ENCODE data around the gene PYGB. TPM values are rescaled to one million over a fixed set of nuclear protein-coding genes. Genes with fewer than 3 reads are reported as not detected.

Gene PYGB
- total RNA-seq, 1 experiment from 2014 or later: 258 TPM

DNA sequence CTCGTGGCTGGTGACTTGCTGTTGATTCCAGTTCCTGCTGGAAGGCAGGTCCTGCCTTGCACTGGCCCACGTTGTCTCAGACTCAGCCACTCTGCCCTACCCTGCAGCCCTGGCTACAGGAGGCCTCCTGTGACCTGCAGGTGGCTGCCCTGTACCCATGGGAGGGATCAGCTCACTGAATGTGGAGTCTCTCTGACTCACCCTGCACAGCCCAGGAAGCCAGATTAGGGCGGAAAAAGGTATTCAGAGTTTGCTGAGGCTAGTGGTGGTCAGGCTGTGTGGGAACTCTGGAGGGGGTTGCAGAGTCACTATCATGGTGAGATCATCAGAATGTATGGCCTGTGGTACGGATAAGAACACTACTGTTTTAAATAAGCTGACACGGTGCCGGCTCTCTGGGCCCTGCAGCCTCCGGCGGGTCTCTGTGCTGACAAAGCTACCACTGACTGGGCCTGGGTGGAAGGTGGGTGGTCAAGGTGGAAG is 24.7 kb upstream of the PYGB start:
- DNase-seq: peak; percentile 66
- TF ChIP-seq, protein P1, sequence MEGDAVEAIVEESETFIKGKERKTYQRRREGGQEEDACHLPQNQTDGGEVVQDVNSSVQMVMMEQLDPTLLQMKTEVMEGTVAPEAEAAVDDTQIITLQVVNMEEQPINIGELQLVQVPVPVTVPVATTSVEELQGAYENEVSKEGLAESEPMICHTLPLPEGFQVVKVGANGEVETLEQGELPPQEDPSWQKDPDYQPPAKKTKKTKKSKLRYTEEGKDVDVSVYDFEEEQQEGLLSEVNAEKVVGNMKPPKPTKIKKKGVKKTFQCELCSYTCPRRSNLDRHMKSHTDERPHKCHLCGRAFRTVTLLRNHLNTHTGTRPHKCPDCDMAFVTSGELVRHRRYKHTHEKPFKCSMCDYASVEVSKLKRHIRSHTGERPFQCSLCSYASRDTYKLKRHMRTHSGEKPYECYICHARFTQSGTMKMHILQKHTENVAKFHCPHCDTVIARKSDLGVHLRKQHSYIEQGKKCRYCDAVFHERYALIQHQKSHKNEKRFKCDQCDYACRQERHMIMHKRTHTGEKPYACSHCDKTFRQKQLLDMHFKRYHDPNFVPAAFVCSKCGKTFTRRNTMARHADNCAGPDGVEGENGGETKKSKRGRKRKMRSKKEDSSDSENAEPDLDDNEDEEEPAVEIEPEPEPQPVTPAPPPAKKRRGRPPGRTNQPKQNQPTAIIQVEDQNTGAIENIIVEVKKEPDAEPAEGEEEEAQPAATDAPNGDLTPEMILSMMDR (IDR thresholded peaks at IDR 0.05; ENCODE audit: unreplicated experiment): no peak
- peaks cover 9% of the 10 kb centered on the region for H3K36me3 Mint-ChIP-seq (ENCODE audit: insufficient read depth, unreplicated experiment)
- H3K9me3 Mint-ChIP-seq (ENCODE audit: low read depth, unreplicated experiment): no peaks in the 10 kb centered on the region
- H3K27ac Mint-ChIP-seq (ENCODE audit: unreplicated experiment): no peak overlapping the region
- CTCF ChIA-PET: interaction anchor here (1.0 to 1.4 kb wide), 5 partner anchors 10 to 44 kb away, joined by 3 to 5 read pairs (median 5); partner anchors contain the start of gene PYGB
- intact Hi-C loops (cut with micrococcal nuclease; ENCODE audit: unreplicated experiment): no loop called here
- no peaks in the 10 kb centered on the region for H3K27me3 Mint-ChIP-seq (ENCODE audit: unreplicated experiment)
- BruUV-seq (replicated peaks): no TSS peak
- H3K4me3 Mint-ChIP-seq (ENCODE audit: low read depth, unreplicated experiment): no peak overlapping the region
- no peaks in the 10 kb centered on the region for H3K4me1 Mint-ChIP-seq (ENCODE audit: low read depth, unreplicated experiment)

DNA sequence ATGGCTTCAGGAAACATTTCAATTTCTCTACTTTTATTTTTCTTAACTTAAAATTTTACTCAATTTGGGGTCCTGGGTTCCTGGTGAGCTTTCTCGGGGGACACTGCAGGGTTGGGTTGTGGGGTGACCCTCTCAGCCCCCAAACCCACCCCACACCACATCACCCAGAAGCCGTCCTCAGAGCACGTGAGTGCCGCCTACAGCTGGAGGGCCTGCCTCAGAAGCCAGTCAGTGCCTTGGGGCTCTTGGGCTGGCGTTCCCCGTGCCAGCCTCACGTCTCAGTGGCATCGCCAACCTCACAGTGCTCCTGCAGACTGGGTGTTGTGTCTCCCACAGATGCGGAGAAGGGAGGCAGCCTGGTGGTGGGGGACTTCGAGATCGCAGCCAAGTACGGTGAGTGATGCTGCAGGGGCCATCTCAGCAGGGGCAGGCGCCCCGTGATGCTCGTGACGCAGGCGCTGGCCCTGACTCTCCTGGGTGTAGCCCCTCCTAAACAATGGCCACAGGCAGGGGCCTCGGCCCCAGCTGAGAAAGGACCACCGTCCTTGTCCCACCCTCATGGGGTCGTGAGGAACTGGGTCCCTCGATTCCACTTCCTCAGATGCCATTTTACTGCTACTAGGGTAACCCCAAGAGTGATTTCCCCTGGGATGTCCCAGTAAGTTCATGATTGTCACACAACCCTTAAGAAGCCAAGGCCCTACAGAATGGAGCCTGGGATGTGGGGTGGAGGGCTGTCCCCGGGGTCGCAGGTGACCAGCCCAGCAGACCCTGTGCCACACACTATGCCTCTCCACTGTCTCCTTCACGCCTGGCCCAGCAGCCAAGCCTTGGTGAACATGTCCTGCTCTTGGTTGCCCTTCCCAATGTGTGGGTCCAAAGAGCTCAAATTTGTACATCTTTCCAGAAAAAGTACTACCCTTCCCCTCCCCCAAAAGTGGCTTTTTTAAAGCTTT is 23.8 kb upstream of the PYGB start:
- TF ChIP-seq, protein P1 (IDR thresholded peaks at IDR 0.05; ENCODE audit: unreplicated experiment): no peak
- BruUV-seq (replicated peaks): TSS peak; percentile 32
- Mint-ChIP-seq H3K4me1 (ENCODE audit: low read depth, unreplicated experiment) (no peaks in the 10 kb centered on the region), H3K4me3 (ENCODE audit: low read depth, unreplicated experiment) (no peak overlapping the region), H3K27ac (ENCODE audit: unreplicated experiment) (no peak overlapping the region), H3K36me3 (ENCODE audit: insufficient read depth, unreplicated experiment) (peaks cover 9% of the 10 kb centered on the region), H3K27me3 (ENCODE audit: unreplicated experiment) (no peaks in the 10 kb centered on the region), H3K9me3 (ENCODE audit: low read depth, unreplicated experiment) (no peaks in the 10 kb centered on the region)
- CTCF ChIA-PET: interaction anchor here (1.0 to 1.4 kb wide), 5 partner anchors 9 to 45 kb away, joined by 3 to 5 read pairs (median 5); partner anchors contain the start of gene PYGB
- intact Hi-C loops (cut with micrococcal nuclease; ENCODE audit: unreplicated experiment): no loop called here
- no peak for DNase-seq

DNA sequence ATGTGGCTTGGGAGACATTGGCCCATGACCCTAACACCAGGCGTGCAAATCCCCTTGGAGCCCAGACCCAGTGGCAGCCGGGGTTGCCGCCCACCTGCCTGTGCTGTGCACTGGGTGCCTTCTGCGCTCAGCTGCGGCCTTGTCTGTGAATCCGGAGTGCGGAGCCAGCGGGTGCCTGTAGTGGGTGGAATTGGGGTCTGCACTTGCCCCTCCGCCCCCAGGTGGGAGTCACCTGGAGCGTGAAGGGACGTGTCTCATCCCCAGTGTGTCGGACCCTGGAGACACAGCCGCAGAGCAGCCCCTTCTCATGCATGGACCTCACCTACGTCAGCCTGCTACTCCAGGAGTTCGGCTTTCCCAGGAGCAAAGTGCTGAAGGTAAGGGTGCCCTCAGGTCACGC is 22.9 kb upstream of the PYGB start:
- TF ChIP-seq, protein P1 (IDR thresholded peaks at IDR 0.05; ENCODE audit: unreplicated experiment): no peak
- BruUV-seq (replicated peaks): no TSS peak
- Mint-ChIP-seq H3K4me3 (ENCODE audit: low read depth, unreplicated experiment) (no peak overlapping the region), H3K4me1 (ENCODE audit: low read depth, unreplicated experiment) (no peaks in the 10 kb centered on the region), H3K27me3 (ENCODE audit: unreplicated experiment) (no peaks in the 10 kb centered on the region), H3K9me3 (ENCODE audit: low read depth, unreplicated experiment) (no peaks in the 10 kb centered on the region), H3K27ac (ENCODE audit: unreplicated experiment) (no peak overlapping the region), H3K36me3 (ENCODE audit: insufficient read depth, unreplicated experiment) (peaks cover 9% of the 10 kb centered on the region)
- CTCF ChIA-PET: interaction anchor here (1.4 kb wide), 1 partner anchor 8 kb away, joined by 5 read pairs; no protein-coding TSS in a partner anchor
- no peak for DNase-seq
- intact Hi-C loops (cut with micrococcal nuclease; ENCODE audit: unreplicated experiment): no loop called here

DNA sequence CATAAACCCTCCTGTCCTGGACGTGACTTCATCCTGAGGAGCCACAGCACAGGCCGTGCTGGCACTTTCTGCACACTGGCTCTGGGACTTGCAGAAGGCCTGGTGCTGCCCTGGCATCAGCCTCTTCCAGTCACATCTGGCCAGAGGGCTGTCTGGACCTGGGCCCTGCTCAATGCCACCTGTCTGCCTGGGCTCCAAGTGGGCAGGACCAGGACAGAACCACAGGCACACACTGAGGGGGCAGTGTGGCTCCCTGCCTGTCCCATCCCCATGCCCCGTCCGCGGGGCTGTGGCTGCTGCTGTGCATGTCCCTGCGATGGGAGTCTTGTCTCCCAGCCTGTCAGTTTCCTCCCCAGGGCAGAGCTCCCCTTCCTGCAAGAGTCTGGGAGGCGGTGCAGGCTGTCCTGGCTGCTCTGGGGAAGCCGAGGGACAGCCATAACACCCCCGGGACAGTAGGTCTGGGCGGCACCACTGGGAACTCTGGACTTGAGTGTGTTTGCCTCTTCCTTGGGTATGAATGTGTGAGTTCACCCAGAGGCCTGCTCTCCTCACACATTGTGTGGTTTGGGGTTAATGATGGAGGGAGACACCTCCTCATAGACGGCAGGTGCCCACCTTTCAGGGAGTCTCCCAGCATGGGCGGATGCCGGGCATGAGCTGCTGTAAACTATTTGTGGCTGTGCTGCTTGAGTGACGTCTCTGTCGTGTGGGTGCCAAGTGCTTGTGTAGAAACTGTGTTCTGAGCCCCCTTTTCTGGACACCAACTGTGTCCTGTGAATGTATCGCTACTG is 22.0 kb upstream of the PYGB start:
- intact Hi-C loops (cut with micrococcal nuclease; ENCODE audit: unreplicated experiment): no loop called here
- TF ChIP-seq, protein P1 (IDR thresholded peaks at IDR 0.05; ENCODE audit: unreplicated experiment): no peak
- no peak for DNase-seq
- Mint-ChIP-seq H3K9me3 (ENCODE audit: low read depth, unreplicated experiment) (no peaks in the 10 kb centered on the region), H3K27me3 (ENCODE audit: unreplicated experiment) (no peaks in the 10 kb centered on the region), H3K36me3 (ENCODE audit: insufficient read depth, unreplicated experiment) (peaks cover 14% of the 10 kb centered on the region), H3K4me1 (ENCODE audit: low read depth, unreplicated experiment) (no peaks in the 10 kb centered on the region), H3K27ac (ENCODE audit: unreplicated experiment) (no peak overlapping the region), H3K4me3 (ENCODE audit: low read depth, unreplicated experiment) (no peak overlapping the region)
- BruUV-seq (replicated peaks): no TSS peak
- CTCF ChIA-PET: no interaction called here
